ACC112 (cell line): ENCODE data around the gene ERC1.
"Not testable (repeated sequence)": the region's sequence is repeated elsewhere in the genome, so short reads cannot be mapped to it uniquely, and the experiment has no call there.

ENCODE experiments used
- H2AFZ ChIP-seq: fragments of 200-600 bp; sonication (generic); one replicate; pipeline ENCODE4 v1.6.0; 2017; ENCODE audit warnings: antibody characterized with exemption, low read length; ENCODE audit not compliant: unreplicated experiment
- H3K27ac ChIP-seq: fragments of 200-600 bp; sonication (generic); 2 replicates; pipeline ENCODE4 v1.5.1; 2014; ENCODE audit warnings: low read depth, mild to moderate bottlenecking, antibody characterized with exemption, low read length, moderate library complexity
- H3K27me3 ChIP-seq: fragments of 200-600 bp; sonication (generic); 2 replicates; pipeline ENCODE4 v1.6.1; 2014; ENCODE audit warnings: mild to moderate bottlenecking, antibody characterized with exemption, low read length, moderate library complexity, mixed read lengths; ENCODE audit not compliant: insufficient read depth
- H3K36me3 ChIP-seq: fragments of 200-600 bp; sonication (generic); 2 replicates; pipeline ENCODE4 v1.6.1; 2016; ENCODE audit warnings: mild to moderate bottlenecking, antibody characterized with exemption, low read length, moderate library complexity, mixed read lengths; ENCODE audit not compliant: insufficient read depth
- H3K4me1 ChIP-seq: fragments of 200-600 bp; sonication (generic); one replicate; pipeline ENCODE4 v1.6.1; 2016; ENCODE audit warnings: low read length, mixed read lengths; ENCODE audit not compliant: insufficient read depth, unreplicated experiment, control insufficient read depth
- H3K4me3 ChIP-seq: fragments of 200-600 bp; sonication (generic); 2 replicates; pipeline ENCODE4 v1.5.1; 2014; ENCODE audit warnings: mild to moderate bottlenecking, low read depth, low read length
- H3K79me2 ChIP-seq: fragments of 200-600 bp; sonication (generic); one replicate; pipeline ENCODE4 v1.6.0; 2016; ENCODE audit warnings: low read length; ENCODE audit not compliant: control insufficient read depth, unreplicated experiment, insufficient read depth

ERC1 gene

GRCh38 chr12:1050059-1050707 lies 59.2 kb downstream of the ERC1 start:
- H3K36me3 ChIP-seq: peaks cover 4% of the 10 kb centered on the region
- peaks cover 30% of the 10 kb centered on the region for H3K79me2 ChIP-seq
- no peak overlapping the region for H3K4me3 ChIP-seq
- H3K27ac ChIP-seq: no peak overlapping the region
- H3K27me3 ChIP-seq: no peaks in the 10 kb centered on the region
- H2AFZ ChIP-seq: no peak overlapping the region
- H3K4me1 ChIP-seq: peaks cover 1% of the 10 kb centered on the region

- peaks cover 31% of the 10 kb centered on the region for H3K79me2 ChIP-seq
- H3K36me3 ChIP-seq, H3K27me3 ChIP-seq, H2AFZ ChIP-seq, H3K4me3 ChIP-seq, H3K4me1 ChIP-seq, H3K27ac ChIP-seq: not testable (repeated sequence)
Measured at GRCh38 chr12:1051672-1052071, 60.6 kb downstream of the ERC1 start.

GRCh38 chr12:1053690-1054089 lies 62.7 kb downstream of the ERC1 start:
- Histone ChIP-seq H3K79me2 (peaks cover 28% of the 10 kb centered on the region), H3K36me3 (peaks cover 8% of the 10 kb centered on the region; the same call in 1 of the 2 replicates), H2AFZ (no peak overlapping the region), H3K27ac (no peak overlapping the region), H3K27me3 (no peaks in the 10 kb centered on the region), H3K4me1 (no peaks in the 10 kb centered on the region), H3K4me3 (no peak overlapping the region)

GRCh38 chr12:1054117-1054870 lies 63.3 kb downstream of the ERC1 start:
- Histone ChIP-seq H3K27ac (no peak overlapping the region), H3K79me2 (peaks cover 22% of the 10 kb centered on the region), H3K36me3 (peaks cover 12% of the 10 kb centered on the region; the same call in 1 of the 2 replicates), H3K27me3 (no peaks in the 10 kb centered on the region), H3K4me3 (no peak overlapping the region), H2AFZ (no peak overlapping the region), H3K4me1 (no peaks in the 10 kb centered on the region)

- Histone ChIP-seq H3K27ac (no peak overlapping the region), H3K79me2 (peaks cover 26% of the 10 kb centered on the region)
Measured at GRCh38 chr12:1056390-1056789, 65.4 kb downstream of the ERC1 start.

GRCh38 chr12:1058423-1058822 lies 67.4 kb downstream of the ERC1 start:
- Histone ChIP-seq H2AFZ (no peak overlapping the region), H3K27ac (no peak overlapping the region), H3K27me3 (no peaks in the 10 kb centered on the region), H3K79me2 (peaks cover 37% of the 10 kb centered on the region), H3K4me1 (no peaks in the 10 kb centered on the region), H3K36me3 (peaks cover 18% of the 10 kb centered on the region; the same call in 1 of the 2 replicates), H3K4me3 (no peak overlapping the region)

More at GRCh38 chr12:1056390-1056789, 65.4 kb downstream of the ERC1 start:
- no peaks in the 10 kb centered on the region for H3K27me3 ChIP-seq
- H2AFZ ChIP-seq: no peak overlapping the region
- no peak overlapping the region for H3K4me3 ChIP-seq
- peaks cover 12% of the 10 kb centered on the region; the same call in 1 of the 2 replicates for H3K36me3 ChIP-seq
- no peaks in the 10 kb centered on the region for H3K4me1 ChIP-seq

GRCh38 chr12:1059162-1059561 lies 68.1 kb downstream of the ERC1 start:
- no peak overlapping the region for H3K4me3 ChIP-seq
- H3K4me1 ChIP-seq: no peaks in the 10 kb centered on the region
- no peak overlapping the region for H2AFZ ChIP-seq
- H3K36me3 ChIP-seq: peaks cover 25% of the 10 kb centered on the region
- no peaks in the 10 kb centered on the region for H3K27me3 ChIP-seq
- H3K79me2 ChIP-seq: peaks cover 40% of the 10 kb centered on the region
- no peak overlapping the region for H3K27ac ChIP-seq

GRCh38 chr12:1063852-1064251 lies 72.8 kb downstream of the ERC1 start:
- Histone ChIP-seq H3K36me3 (peaks cover 21% of the 10 kb centered on the region), H2AFZ (no peak overlapping the region), H3K4me3 (no peak overlapping the region), H3K27ac (no peak overlapping the region), H3K79me2 (peaks cover 47% of the 10 kb centered on the region), H3K27me3 (no peaks in the 10 kb centered on the region), H3K4me1 (no peaks in the 10 kb centered on the region)

- peaks cover 18% of the 10 kb centered on the region for H3K36me3 ChIP-seq
- H2AFZ ChIP-seq: no peak overlapping the region
- H3K27ac ChIP-seq: no peak overlapping the region
- H3K4me3 ChIP-seq: no peak overlapping the region
- no peaks in the 10 kb centered on the region for H3K4me1 ChIP-seq
- peaks cover 51% of the 10 kb centered on the region for H3K79me2 ChIP-seq
- H3K27me3 ChIP-seq: no peaks in the 10 kb centered on the region
Measured at GRCh38 chr12:1064317-1064716, 73.3 kb downstream of the ERC1 start.

GRCh38 chr12:1065629-1066028 lies 74.6 kb downstream of the ERC1 start:
- Histone ChIP-seq H3K27ac (no peak overlapping the region), H3K27me3 (no peaks in the 10 kb centered on the region), H3K4me1 (no peaks in the 10 kb centered on the region), H2AFZ (no peak overlapping the region), H3K4me3 (no peak overlapping the region), H3K79me2 (peaks cover 47% of the 10 kb centered on the region), H3K36me3 (peaks cover 18% of the 10 kb centered on the region)

- Histone ChIP-seq H2AFZ (no peak overlapping the region), H3K4me1 (no peaks in the 10 kb centered on the region), H3K27me3 (no peaks in the 10 kb centered on the region), H3K36me3 (no peaks in the 10 kb centered on the region), H3K4me3 (no peak overlapping the region), H3K79me2 (peaks cover 32% of the 10 kb centered on the region), H3K27ac (no peak overlapping the region)
Measured at GRCh38 chr12:1069846-1070245, 78.8 kb downstream of the ERC1 start.
